HG02642 (cell line): Measurements from ENCODE around the gene ENO2.
"Not testable (repeated sequence)": the region's sequence is repeated elsewhere in the genome, so short reads cannot be mapped to it uniquely, and the experiment has no call there.

Experiments used
- ATAC-seq: cut with Tn5 transposase; IDR thresholded peaks from one replicate; pipeline ENCODE4 v1.9.1; 2021; ENCODE audit warnings: mild to moderate bottlenecking; ENCODE audit not compliant: unreplicated experiment, poor library complexity

Gene ENO2

DNA sequence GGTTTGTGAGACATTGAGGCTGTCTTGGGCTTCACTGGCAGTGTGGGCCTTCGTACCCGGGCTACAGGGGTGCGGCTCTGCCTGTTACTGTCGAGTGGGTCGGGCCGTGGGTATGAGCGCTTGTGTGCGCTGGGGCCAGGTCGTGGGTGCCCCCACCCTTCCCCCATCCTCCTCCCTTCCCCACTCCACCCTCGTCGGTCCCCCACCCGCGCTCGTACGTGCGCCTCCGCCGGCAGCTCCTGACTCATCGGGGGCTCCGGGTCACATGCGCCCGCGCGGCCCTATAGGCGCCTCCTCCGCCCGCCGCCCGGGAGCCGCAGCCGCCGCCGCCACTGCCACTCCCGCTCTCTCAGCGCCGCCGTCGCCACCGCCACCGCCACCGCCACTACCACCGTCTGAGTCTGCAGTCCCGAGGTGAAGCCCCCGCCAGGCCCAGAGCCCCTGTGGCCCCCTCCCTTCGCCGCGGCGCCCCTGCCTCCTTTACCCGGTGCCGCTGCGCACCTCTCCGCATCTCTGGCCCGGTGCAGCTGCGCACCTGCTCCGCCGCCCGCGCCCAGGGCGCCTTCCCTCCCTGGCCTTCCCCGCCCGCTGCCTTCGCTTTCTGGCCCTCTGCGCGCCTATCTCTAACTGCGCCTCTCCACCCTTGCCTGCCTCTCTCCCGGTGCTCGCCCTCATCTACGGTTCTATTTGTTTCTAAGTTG, at the start of gene ENO2:
Gene ENO2, plus strand, starts transcription at position 335 of the 701 bp plus-strand sequence. CDS start 1,253 bp downstream, outside the sequence.
- peak; percentile 73 for ATAC-seq

GRCh38 chr12:6865307-6865706, 49.1 kb upstream of the ENO2 start:
- ATAC-seq, result not testable (repeated sequence)

- no peak for ATAC-seq
Observed at GRCh38 chr12:6866163-6866919, 48.0 kb upstream of the ENO2 start.

DNA sequence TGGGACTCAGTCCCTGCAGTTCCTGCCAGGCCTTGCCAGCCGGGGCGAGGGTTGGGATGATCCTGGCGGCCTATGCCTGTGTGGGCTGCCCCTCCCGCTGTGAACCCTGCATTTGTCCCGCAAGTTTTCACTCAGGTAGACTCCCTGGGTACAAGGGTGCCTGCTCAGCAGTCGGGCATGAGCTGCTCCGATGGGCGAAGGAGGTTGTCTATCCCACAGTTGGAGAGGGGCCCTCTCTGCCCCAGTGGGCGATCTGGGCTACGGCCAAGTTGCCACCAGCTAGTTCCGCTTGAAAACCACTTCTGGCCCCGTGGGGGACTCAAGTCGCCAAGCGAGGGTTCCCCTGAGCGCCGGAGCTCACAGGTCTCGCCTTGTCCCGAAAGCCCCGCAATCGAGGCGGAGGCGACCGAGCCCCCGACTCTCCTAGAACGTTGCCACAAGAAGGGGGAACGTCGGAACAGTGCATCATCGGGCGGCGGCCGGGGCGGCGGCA, 47.4 kb upstream of the ENO2 start:
- peak; percentile 3 for ATAC-seq

DNA sequence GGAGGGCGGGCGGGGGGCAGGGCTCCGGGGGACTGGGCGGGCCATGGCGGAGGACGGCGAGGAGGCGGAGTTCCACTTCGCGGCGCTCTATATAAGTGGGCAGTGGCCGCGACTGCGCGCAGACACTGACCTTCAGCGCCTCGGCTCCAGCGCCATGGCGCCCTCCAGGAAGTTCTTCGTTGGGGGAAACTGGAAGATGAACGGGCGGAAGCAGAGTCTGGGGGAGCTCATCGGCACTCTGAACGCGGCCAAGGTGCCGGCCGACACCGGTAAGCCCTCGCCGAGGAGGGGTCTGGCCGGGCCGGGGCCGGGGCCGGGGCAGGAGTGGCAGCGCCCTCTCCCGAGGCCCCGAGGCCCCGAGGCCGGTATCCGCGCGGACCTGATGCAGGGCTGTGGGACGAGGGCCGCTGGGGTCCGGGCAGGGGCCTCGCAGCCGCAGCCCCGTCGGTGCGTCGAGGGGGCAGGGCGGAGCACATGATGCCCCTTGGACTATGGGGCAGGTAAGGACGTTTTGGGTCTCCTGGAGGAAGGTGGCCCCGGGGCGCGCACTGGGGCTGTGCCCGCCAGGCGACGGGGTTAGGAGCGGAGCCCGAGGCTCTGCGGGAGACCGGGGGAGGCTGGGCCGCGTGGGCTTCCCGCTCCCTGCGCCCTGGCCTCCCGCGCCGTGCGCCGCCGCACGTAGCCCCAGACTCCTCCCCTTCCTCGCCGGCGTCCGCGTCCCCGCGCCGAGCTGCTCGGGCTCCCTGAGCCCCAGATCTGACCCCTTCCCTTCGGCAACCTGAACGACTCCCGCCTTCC, 46.8 kb upstream of the ENO2 start, which contains the start of gene TPI1:
Gene TPI1, plus strand, starts transcription at position 119 of the 798 bp plus-strand sequence. Its CDS starts 36 bp downstream, at position 155.
- ATAC-seq, result peak; percentile 69

GRCh38 chr12:6868211-6869048, 46.0 kb upstream of the ENO2 start:
- no peak for ATAC-seq

GRCh38 chr12:6869049-6870021, 45.0 kb upstream of the ENO2 start:
- no peak for ATAC-seq

GRCh38 chr12:6870304-6870703, 44.1 kb upstream of the ENO2 start:
- not testable (repeated sequence) for ATAC-seq

- ATAC-seq, result no peak
Observed at GRCh38 chr12:6871052-6871957, 43.1 kb upstream of the ENO2 start.

DNA sequence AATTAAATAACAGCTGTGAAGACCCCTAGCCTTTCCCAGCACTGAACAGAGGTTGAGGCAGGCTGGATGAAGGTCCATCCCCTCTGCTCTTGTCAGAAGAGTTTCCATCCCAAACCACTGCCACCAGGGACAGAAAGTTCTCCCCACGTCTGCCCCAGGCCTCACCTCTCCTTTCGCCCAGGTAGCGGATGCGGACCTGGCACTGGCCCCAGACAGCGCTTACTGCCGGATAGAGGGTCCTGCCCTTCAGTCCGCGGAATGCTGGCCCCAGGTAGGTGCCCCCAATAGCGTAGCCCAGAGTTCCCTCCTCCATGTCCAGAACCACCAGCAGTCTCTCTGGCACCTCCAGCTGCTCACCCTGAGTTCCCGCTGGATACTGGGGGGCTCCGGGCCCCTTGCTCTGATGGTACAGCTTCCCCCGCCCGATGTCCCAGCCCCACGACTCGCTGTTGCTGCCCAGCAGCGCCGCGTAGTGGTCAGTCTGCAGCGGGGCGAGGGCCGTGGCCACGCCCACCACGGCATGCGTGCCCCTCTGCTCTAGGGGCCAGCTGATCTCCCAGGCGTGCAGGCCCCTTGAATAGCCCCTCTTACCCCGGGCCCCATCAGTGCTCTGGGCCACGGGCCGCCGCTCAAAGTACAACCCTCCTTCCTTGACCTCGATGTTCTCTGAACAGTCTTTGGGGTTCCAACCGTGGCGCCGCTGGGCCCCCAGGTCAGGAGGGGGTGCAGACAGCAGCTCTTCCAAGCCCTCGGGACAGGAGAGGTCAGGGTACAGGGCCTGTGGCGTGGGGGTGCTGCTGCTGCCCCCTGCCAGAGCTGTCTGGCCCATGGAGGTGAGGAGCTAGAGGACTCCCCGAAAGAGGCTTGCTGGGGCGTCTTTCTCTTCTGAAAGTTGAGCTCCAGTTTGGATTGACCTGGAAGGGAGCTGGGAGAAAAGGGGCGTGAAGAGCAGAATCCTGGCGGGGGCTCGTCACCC, 42.0 kb upstream of the ENO2 start:
- ATAC-seq, result peak; percentile 38

- peak; percentile 79 for ATAC-seq
Observed at GRCh38 chr12:6873094-6874014, 41.0 kb upstream of the ENO2 start, which contains the start of gene SPSB2. Gene SPSB2, minus strand, starts transcription at chr12:6873303. Its CDS starts 402 bp downstream, at chr12:6872901.

- ATAC-seq, result not testable (repeated sequence)
Observed at GRCh38 chr12:6874015-6874368, 40.4 kb upstream of the ENO2 start.

GRCh38 chr12:6879824-6880223, 34.6 kb upstream of the ENO2 start:
- not testable (repeated sequence) for ATAC-seq

GRCh38 chr12:6883252-6883651, 31.1 kb upstream of the ENO2 start:
- ATAC-seq, result no peak

DNA sequence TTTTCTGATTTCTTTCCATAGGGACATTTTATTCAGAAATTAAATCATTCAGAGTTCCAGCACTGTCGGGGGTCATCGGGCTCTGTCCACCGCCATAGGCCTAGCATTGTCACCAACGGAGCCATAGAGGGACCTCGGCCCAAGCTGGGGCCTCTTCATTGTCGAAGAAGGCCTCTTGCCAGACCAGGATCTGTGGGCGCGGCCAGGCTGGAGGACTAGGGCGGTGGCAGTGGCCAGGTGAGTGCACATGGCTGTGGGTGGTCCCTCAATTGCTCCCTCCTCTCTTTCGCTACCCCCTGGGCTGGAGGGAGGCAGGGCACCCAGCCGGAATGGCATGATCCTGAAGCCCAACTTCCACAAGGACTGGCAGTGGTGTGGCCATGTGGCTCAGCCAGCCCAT, 30.7 kb upstream of the ENO2 start:
- no peak for ATAC-seq
